GM18498 (cell line): ENCODE measurements around the gene DCUN1D4.
"Not testable (repeated sequence)": the region's sequence is repeated elsewhere in the genome, so short reads cannot be mapped to it uniquely, and the experiment has no call there.

Experiments
- ATAC-seq: cut with Tn5 transposase; IDR thresholded peaks from one replicate; pipeline ENCODE4 v1.9.1; 2021; ENCODE audit warnings: mild to moderate bottlenecking, moderate library complexity; ENCODE audit not compliant: unreplicated experiment

Gene DCUN1D4

GRCh38 chr4:51890760-51891159, 47.8 kb downstream of the DCUN1D4 start:
- ATAC-seq: peak; percentile 50

- not testable (repeated sequence) for ATAC-seq
Observed at GRCh38 chr4:51893402-51893801, 50.4 kb downstream of the DCUN1D4 start.

- ATAC-seq: no peak
Observed at GRCh38 chr4:51894059-51894645, 51.2 kb downstream of the DCUN1D4 start.

- peak; percentile 44 for ATAC-seq
Observed at GRCh38 chr4:51895158-51895557, 52.2 kb downstream of the DCUN1D4 start.

- ATAC-seq: peak; percentile 99
Observed at GRCh38 chr4:51895816-51896408, 53.0 kb downstream of the DCUN1D4 start.

DNA sequence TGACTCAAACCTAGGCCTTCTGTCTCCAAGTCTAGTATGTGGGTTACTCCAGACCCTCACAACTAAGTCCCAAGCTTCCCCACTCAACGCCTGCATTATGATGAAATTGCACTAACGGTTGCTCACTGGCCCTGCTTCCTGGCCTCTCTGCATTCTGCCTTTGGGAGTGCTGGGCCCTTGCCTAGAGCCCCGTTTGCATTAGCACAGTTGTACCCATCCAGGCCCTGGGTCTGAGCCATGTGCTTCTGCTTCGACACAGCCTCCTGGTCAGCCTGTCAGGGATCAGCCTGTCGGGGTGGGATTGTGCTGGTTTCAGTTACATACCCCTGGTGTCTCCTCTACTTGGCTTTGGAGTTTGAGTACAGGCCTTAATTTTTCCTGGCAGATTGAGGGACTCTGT, 58.4 kb downstream of the DCUN1D4 start:
- ATAC-seq: no peak

DNA sequence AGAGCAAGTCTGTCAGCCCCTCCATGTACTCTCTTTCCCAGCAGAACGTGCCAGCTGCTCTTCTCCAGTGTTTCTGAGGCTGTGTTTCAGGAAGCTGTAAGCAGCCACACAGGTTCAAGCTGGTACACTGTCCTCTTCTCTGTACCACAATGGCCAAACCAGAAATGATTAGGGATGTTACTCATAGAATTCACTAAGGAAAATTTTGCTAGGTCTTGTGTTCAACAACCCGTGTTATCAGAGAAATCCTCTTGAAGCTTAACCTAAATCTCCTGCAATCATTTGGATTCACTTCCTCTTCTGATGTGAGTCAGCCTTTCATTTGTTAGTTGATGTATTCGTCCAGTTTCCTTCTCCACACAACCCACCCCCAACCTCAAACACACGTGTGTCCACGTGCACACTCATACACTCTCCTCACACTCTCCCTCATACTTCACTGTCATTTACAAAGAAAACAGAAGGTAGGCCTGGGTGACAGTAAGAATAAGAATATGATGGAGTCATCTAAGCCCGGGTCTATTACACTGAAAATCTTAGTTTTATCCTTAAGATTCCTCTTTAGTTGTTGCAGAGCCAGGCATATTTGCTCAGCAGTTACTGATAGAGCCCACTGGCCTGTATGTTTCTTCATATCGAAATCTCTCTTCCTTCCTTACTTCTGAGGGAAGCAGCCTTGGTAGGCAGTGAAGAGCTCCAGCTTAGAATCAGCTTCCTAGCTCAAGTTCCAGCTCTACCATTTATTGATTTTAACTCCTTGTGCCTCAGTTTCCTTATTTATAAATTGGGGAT, 63.4 kb downstream of the DCUN1D4 start:
- ATAC-seq: peak; percentile 99

GRCh38 chr4:51907006-51907669, 64.2 kb downstream of the DCUN1D4 start:
- no peak for ATAC-seq

DNA sequence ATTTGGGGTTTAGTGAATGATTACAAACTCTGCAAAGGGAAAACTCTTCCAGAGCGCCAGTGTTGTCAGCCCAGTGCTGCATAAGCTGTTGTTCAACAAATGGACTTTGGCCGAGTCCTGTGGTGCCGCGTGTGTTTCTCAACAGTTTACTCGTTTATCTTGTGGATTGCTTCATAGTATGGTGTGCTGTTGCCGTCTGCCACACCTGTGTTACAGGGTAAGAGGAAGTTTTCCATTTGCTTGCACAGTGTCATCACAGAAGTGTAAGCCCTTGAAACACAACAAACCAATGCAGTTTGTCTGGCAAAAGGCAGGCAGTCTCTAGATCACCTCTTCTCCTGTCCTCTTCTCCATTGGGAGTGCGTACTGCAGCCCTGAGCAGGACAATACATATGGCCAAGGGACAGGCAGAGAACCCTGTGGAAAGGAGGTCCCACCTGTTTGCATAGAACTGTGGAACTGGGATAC, 66.3 kb downstream of the DCUN1D4 start:
- no peak for ATAC-seq

- ATAC-seq: no peak
Observed at GRCh38 chr4:51918251-51918650, 75.3 kb downstream of the DCUN1D4 start.

DNA sequence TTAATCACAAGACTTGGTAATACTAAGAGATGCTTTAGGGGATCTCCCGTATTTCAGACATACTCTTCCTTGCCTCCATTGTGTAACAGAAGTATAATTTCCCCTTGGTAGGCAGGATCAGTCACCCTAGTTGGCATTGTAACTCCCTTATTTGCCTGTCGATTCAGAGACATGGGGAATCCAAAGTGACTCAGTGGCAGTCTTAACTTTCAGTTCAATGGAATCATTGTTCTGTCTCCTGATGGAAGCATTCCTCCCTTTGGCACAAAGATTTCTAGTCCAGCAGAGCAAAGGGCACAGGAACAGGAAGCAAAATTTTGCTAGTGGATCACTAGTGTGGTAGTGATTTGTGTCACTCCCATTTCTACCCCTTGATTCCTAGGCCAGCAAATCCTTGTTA, 80.4 kb downstream of the DCUN1D4 start:
- no peak for ATAC-seq

DNA sequence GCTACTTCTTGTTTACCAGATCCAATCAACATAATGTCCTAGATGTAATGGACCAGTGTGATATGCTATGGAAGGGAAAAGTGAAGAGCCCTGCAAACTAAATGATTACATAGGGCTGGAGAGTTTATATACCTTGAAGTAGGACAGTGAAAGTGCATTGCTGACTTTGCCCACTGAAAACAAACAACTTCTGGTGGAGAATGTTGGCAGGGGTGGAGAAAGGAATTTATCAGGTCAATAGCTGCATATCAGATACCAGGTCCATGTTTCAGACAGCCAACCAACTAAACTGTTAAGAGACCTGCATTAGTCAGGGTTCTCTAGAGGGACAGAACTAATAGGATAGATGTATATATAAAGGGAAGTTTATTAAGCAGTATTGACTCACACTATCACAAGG, 82.4 kb downstream of the DCUN1D4 start:
- no peak for ATAC-seq

GRCh38 chr4:51930557-51930956, 87.6 kb downstream of the DCUN1D4 start:
- no peak for ATAC-seq

DNA sequence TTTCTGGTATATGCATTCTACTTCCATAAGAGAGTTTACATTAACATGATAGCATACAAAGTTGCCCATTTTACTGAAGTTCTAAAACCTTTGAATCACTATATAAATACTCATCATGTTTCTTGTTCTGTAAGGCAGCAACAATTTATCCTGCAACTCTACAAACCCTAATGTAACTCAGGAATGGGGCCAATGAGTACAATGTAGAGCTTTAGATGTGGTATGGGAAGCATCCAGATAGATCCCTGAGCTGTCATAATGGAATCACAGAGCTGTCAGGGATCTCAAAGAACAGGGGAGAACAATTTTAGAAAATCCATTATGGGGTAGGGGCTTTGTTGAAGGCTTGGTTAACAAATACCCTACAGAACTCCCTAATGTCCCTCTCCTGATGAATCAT, 88.5 kb downstream of the DCUN1D4 start:
- ATAC-seq: no peak

DNA sequence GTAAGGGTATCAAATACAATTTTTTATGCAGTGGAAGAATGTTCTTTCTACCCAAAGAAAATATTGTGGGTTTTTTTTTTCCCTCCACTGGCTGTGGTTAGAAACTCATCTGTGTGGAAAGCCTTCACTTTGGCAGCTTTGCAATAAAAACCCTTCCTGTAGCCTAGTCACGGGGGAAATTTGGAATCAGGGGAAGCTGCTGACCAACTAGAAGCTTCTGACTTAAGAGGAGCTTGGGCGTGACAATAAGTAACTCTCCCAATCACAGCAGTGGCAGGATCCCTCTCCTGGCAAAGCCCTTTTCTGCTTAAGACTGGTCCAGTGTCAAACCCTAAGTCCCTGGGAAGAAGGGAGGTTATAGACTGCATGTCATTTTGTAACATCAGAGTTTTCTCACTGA, 89.3 kb downstream of the DCUN1D4 start:
- no peak for ATAC-seq

- no peak for ATAC-seq
Observed at GRCh38 chr4:51932684-51933083, 89.7 kb downstream of the DCUN1D4 start.

- not testable (repeated sequence) for ATAC-seq
Observed at GRCh38 chr4:51940460-51940859, 97.5 kb downstream of the DCUN1D4 start.

- no peak for ATAC-seq
Observed at GRCh38 chr4:51942108-51942832, 99.3 kb downstream of the DCUN1D4 start.

- ATAC-seq: no peak
Observed at GRCh38 chr4:51942833-51943215, 99.9 kb downstream of the DCUN1D4 start.

GRCh38 chr4:51943221-51943620, 100.3 kb downstream of the DCUN1D4 start:
- no peak for ATAC-seq
